H1 (cell line): ENCODE results near the gene WDR64. TPM values are rescaled to one million over a fixed set of nuclear protein-coding genes. Genes with fewer than 3 reads are reported as not detected.

Source experiments
- CTCF ChIA-PET: fragments of 300-600 bp; sonication (Branson Sonifier 250); formaldehyde crosslinking; loops from one replicate; lab custom pipeline; 2021; ENCODE audit not compliant: partially characterized antibody; lab: Charles Lee
- POLR2A ChIA-PET: fragments of 300-600 bp; sonication (Branson Sonifier 250); formaldehyde crosslinking; loops from one replicate; lab custom pipeline; 2021; ENCODE audit warnings: inconsistent platforms; ENCODE audit not compliant: partially characterized antibody; lab: Charles Lee
- DNase-seq, 2 experiments: peaks; one replicate each; pipeline versions ENCODE4 v3.0.0 to v3.0.0-alpha.2; 2010 to 2022; ENCODE audit warnings: low spot score in 2 of 2, low read depth in 1 of 2, mixed read lengths in 1 of 2
- FAIRE-seq: peaks from 2 replicates; lab custom pipeline; 2011; peaks lifted over from hg19 to GRCh38; lab: Jason Lieb, UNC
- H2AFZ ChIP-seq: 2 replicates; pipeline ENCODE4 v1.8.1; 2012; ENCODE audit warnings: low read length, inconsistent platforms
- H2AK5ac ChIP-seq: 2 replicates; pipeline ENCODE4 v1.6.1; 2013; ENCODE audit warnings: low read depth, low read length
- H2BK120ac ChIP-seq: replicated peaks from 2 replicates; pipeline ENCODE3; 2013; ENCODE audit warnings: low read depth, low read length, inconsistent platforms
- H2BK12ac ChIP-seq: 2 replicates; pipeline ENCODE4 v1.6.1; 2013; ENCODE audit warnings: low read depth, low read length
- H2BK15ac ChIP-seq: 2 replicates; pipeline ENCODE4 v1.6.1; 2013; ENCODE audit warnings: low read length
- H2BK20ac ChIP-seq: 2 replicates; pipeline ENCODE4 v1.6.1; 2013; ENCODE audit warnings: low read length
- H2BK5ac ChIP-seq: 2 replicates; pipeline ENCODE4 v1.6.1; 2013; ENCODE audit warnings: low read depth, low read length
- H3K14ac ChIP-seq: 2 replicates; pipeline ENCODE4 v1.6.1; 2013; ENCODE audit warnings: inconsistent platforms; ENCODE audit not compliant: insufficient read length
- H3K18ac ChIP-seq: 2 replicates; pipeline ENCODE4 v1.6.1; 2013; ENCODE audit warnings: low read length; ENCODE audit errors: extremely low read depth
- H3K23ac ChIP-seq: 2 replicates; pipeline ENCODE4 v1.6.1; 2013; ENCODE audit warnings: inconsistent platforms; ENCODE audit not compliant: insufficient read length
- H3K23me2 ChIP-seq: 2 replicates; pipeline ENCODE4 v1.6.1; 2013; ENCODE audit warnings: low read depth, low read length
- H3K27ac ChIP-seq: 2 replicates; pipeline ENCODE4 v1.6.1; 2011; ENCODE audit warnings: low read depth, low read length, inconsistent platforms
- H3K27me3 ChIP-seq, 4 experiments: replicated peaks in 1 of 4; 1 replicate in 1 of 4; 2 replicates in 3 of 4; pipeline versions ENCODE4 v1.6.1 to v1.8.1; 2011 to 2013; ENCODE audit warnings: low read length in 3 of 4, mild to moderate bottlenecking in 3 of 4, inconsistent platforms in 2 of 4, mixed read lengths in 2 of 4, moderate library complexity in 1 of 4; ENCODE audit not compliant: control insufficient read depth in 3 of 4, insufficient read depth in 3 of 4; ENCODE audit errors: extremely low read depth in 1 of 4
- H3K36me3 ChIP-seq, 4 experiments: 2 replicates each; pipeline versions ENCODE4 v1.6.1 to v1.8.1; 2011 to 2013; ENCODE audit warnings: mild to moderate bottlenecking in 4 of 4, low read length in 3 of 4, moderate library complexity in 2 of 4, control low read depth in 1 of 4, inconsistent platforms in 1 of 4; ENCODE audit not compliant: insufficient read depth in 4 of 4, control insufficient read depth in 2 of 4
- H3K4ac ChIP-seq: replicated peaks from 2 replicates; pipeline ENCODE3; 2013; ENCODE audit warnings: low read length, low read depth, mixed read lengths, inconsistent platforms; ENCODE audit not compliant: insufficient read length
- H3K4me1 ChIP-seq, 4 experiments: replicated peaks in 1 of 4; 1 replicate in 1 of 4; 2 replicates in 3 of 4; pipeline versions ENCODE4 v1.6.1 to v1.8.1; 2011 to 2013; ENCODE audit warnings: low read length in 3 of 4, inconsistent platforms in 2 of 4, mixed read lengths in 1 of 4; ENCODE audit not compliant: insufficient read depth in 4 of 4, control insufficient read depth in 3 of 4
- H3K4me2 ChIP-seq, 2 experiments: 2 replicates each; pipeline versions ENCODE4 v1.6.1 to v1.8.1; 2011 to 2013; ENCODE audit warnings: low read depth in 2 of 2, low read length in 2 of 2, control low read depth in 1 of 2, inconsistent platforms in 1 of 2, mild to moderate bottlenecking in 1 of 2; ENCODE audit not compliant: insufficient read depth in 1 of 2
- H3K4me3 ChIP-seq, 4 experiments: fragments of 200-600, 300-600 bp in 1 of 4; sonication (generic), shearing (Covaris generic), sonication (Bioruptor Twin) in 1 of 4; 2 replicates each; pipeline versions ENCODE4 v1.5.1 to v1.8.1; 2011 to 2016; ENCODE audit warnings: low read length in 4 of 4, low read depth in 3 of 4, control low read depth in 2 of 4, inconsistent platforms in 2 of 4, mild to moderate bottlenecking in 2 of 4, mixed read lengths in 1 of 4, moderate library complexity in 1 of 4; ENCODE audit not compliant: insufficient read depth in 2 of 4; ENCODE audit errors: extremely low read depth in 1 of 4
- H3K56ac ChIP-seq: replicated peaks from 2 replicates; pipeline ENCODE3; 2013; ENCODE audit warnings: low read depth, mild to moderate bottlenecking, mixed read lengths, low read length, inconsistent platforms; ENCODE audit not compliant: insufficient read length
- H3K79me1 ChIP-seq: 2 replicates; pipeline ENCODE4 v1.6.1; 2013; ENCODE audit warnings: low read depth, low read length, control low read depth
- H3K79me2 ChIP-seq, 2 experiments: 2 replicates each; pipeline versions ENCODE4 v1.6.1 to v1.8.1; 2012 to 2013; ENCODE audit warnings: low read length in 2 of 2, mild to moderate bottlenecking in 2 of 2, inconsistent platforms in 1 of 2; ENCODE audit not compliant: insufficient read depth in 2 of 2, control insufficient read depth in 1 of 2
- H3K9ac ChIP-seq, 4 experiments: replicated peaks in 1 of 4; 1 replicate in 1 of 4; 2 replicates in 3 of 4; pipeline versions ENCODE4 v1.6.1 to v1.8.1; 2011 to 2013; ENCODE audit warnings: low read depth in 3 of 4, low read length in 3 of 4, control low read depth in 2 of 4, mild to moderate bottlenecking in 2 of 4, moderate library complexity in 2 of 4, inconsistent platforms in 1 of 4; ENCODE audit errors: extremely low read depth in 1 of 4
- H3K9me3 ChIP-seq, 2 experiments: 2 replicates each; pipeline versions ENCODE4 v1.6.1 to v1.8.1; 2012 to 2013; ENCODE audit warnings: mild to moderate bottlenecking in 2 of 2, moderate library complexity in 2 of 2, control low read depth in 1 of 2, inconsistent platforms in 1 of 2, low read depth in 1 of 2, low read length in 1 of 2, mixed read lengths in 1 of 2; ENCODE audit not compliant: insufficient read depth in 2 of 2
- H4K20me1 ChIP-seq, 2 experiments: replicated peaks in 1 of 2; 2 replicates each; pipeline versions ENCODE3 to v1.8.1; 2011 to 2013; ENCODE audit warnings: inconsistent platforms in 2 of 2, low read length in 2 of 2, mild to moderate bottlenecking in 1 of 2; ENCODE audit not compliant: insufficient read depth in 2 of 2, control insufficient read depth in 1 of 2
- H4K5ac ChIP-seq: 2 replicates; pipeline ENCODE4 v1.6.1; 2013; ENCODE audit warnings: low read length, low read depth, mixed read lengths, inconsistent platforms; ENCODE audit not compliant: insufficient read length
- H4K8ac ChIP-seq: 2 replicates; pipeline ENCODE4 v1.8.0; 2013; ENCODE audit warnings: mild to moderate bottlenecking, moderate library complexity, low read length, inconsistent platforms; ENCODE audit not compliant: insufficient read depth; ENCODE audit errors: extremely low read depth
- H4K91ac ChIP-seq: replicated peaks from 2 replicates; pipeline ENCODE3; 2013; ENCODE audit warnings: low read length, mixed read lengths, inconsistent platforms; ENCODE audit not compliant: insufficient read length
- BRCA1 ChIP-seq: IDR thresholded peaks from 2 replicates; pipeline ENCODE4 v1.6.1; 2012; ENCODE audit warnings: low read depth, low read length, improper control_type of control experiment
- CHD1 ChIP-seq: IDR thresholded peaks from 2 replicates; pipeline ENCODE4 v1.6.1; 2012; ENCODE audit warnings: low read depth, low read length, improper control_type of control experiment
- CREB1 ChIP-seq: IDR thresholded peaks from 2 replicates; pipeline ENCODE4 v1.6.1; 2012; ENCODE audit warnings: inconsistent platforms
- JUND ChIP-seq: IDR thresholded peaks from 2 replicates; pipeline ENCODE4 v1.6.1; 2011; ENCODE audit warnings: mild to moderate bottlenecking, improper control_type of control experiment, low read length
- MAX ChIP-seq: IDR thresholded peaks from 2 replicates; pipeline ENCODE4 v1.6.1; 2012; ENCODE audit warnings: inconsistent platforms
- NANOG ChIP-seq: IDR thresholded peaks from 2 replicates; pipeline ENCODE4 v1.6.1; 2011; ENCODE audit warnings: low read length, low read depth, mild to moderate bottlenecking, inconsistent platforms; ENCODE audit not compliant: insufficient read depth, poor library complexity, severe bottlenecking
- NRF1 ChIP-seq: IDR thresholded peaks from 2 replicates; pipeline ENCODE4 v1.6.1; 2011; ENCODE audit warnings: mild to moderate bottlenecking, low read depth, low read length, improper control_type of control experiment
- POLR2A ChIP-seq, 2 experiments: IDR thresholded peaks; 1 replicate in 1 of 2; 2 replicates in 1 of 2; pipeline ENCODE4 v1.6.1; 2011; ENCODE audit warnings: low read depth in 2 of 2, low read length in 2 of 2, mild to moderate bottlenecking in 2 of 2; ENCODE audit errors: control extremely low read depth in 1 of 2
- POLR2AphosphoS5 ChIP-seq: IDR thresholded peaks from 2 replicates; pipeline ENCODE4 v1.6.1; 2011; ENCODE audit warnings: low read depth, low read length
- POU5F1 ChIP-seq: IDR thresholded peaks from 2 replicates; pipeline ENCODE4 v1.6.1; 2011; ENCODE audit warnings: low read depth, mild to moderate bottlenecking, low read length, moderate library complexity
- RNF2 ChIP-seq: fragments of 200-900, 300-1000 bp; sonication (generic); IDR thresholded peaks from 2 replicates; pipeline ENCODE4 v1.7.1; 2016; ENCODE audit warnings: borderline replicate concordance, low read depth, mild to moderate bottlenecking, antibody characterized with exemption, low read length; ENCODE audit not compliant: poor library complexity, severe bottlenecking; ENCODE audit errors: missing control alignments
- SP2 ChIP-seq: IDR thresholded peaks from 2 replicates; pipeline ENCODE4 v1.6.1; 2012; ENCODE audit warnings: mild to moderate bottlenecking, low read length, inconsistent platforms
- SRF ChIP-seq: IDR thresholded peaks from 2 replicates; pipeline ENCODE4 v1.6.1; 2011; ENCODE audit warnings: mild to moderate bottlenecking, low read depth, low read length, moderate library complexity
- SUZ12 ChIP-seq: fragments of 200-600 bp; sonication (generic); IDR thresholded peaks from 2 replicates; pipeline ENCODE4 v1.6.1; 2012; ENCODE audit warnings: mild to moderate bottlenecking, inconsistent platforms, low read length, moderate library complexity, mixed read lengths
- TEAD4 ChIP-seq: IDR thresholded peaks from 2 replicates; pipeline ENCODE4 v1.6.1; 2012; ENCODE audit warnings: low read depth, low read length, inconsistent platforms, mixed read lengths
- polyA plus RNA-seq, 7 experiments: library from polyadenylated mRNA; depleted of rRNA in 3 of 7; stranded (reverse) in 5 of 7; unstranded in 2 of 7; fragments of >200 nt in 5 of 7; fragments of 200-250 nt in 2 of 7; gene quantifications; 1 replicate in 5 of 7; 2 replicates in 1 of 7; 4 replicates in 1 of 7; pipeline versions ENCODE4 v1.2.1 to v1.2.3, GENCODE V29; 2011 to 2013; ENCODE audit warnings: missing spikeins in 2 of 7, mixed read lengths in 2 of 7
- total RNA-seq: library from RNA; stranded (reverse); fragmentation: NEBNext Ultra II Directional; extraction: Animal tissue kit (Norgen Biotek cat#: 25700); gene quantifications from 2 replicates; pipeline ENCODE4 v1.2.1, GENCODE V29; 2021

WDR64 gene
- total and polyA plus RNA-seq, 2 of the 8 experiments (the other 6 are each of a cell fraction or from before 2014, with no cell fraction given) = 0.02 TPM; not detected in 1

- no peak overlapping the region for H4K8ac ChIP-seq
- no peak overlapping the region for H2AFZ ChIP-seq
- DNase-seq (no peak), FAIRE-seq (no peak)
- ChIA-PET POLR2A (no interaction called here), CTCF (interaction anchor here (0.9 to 1.6 kb wide), 5 partner anchors 29 to 224 kb away, joined by 3 to 5 read pairs (median 3); no protein-coding TSS in a partner anchor)
- H3K23ac ChIP-seq = no peak overlapping the region
- no peak overlapping the region for H3K27ac ChIP-seq
- no peaks in the 10 kb centered on the region for H4K20me1 ChIP-seq
- H2AK5ac ChIP-seq = no peak overlapping the region
- H2BK5ac ChIP-seq = no peak overlapping the region
- no peaks in the 10 kb centered on the region for H3K23me2 ChIP-seq
- H3K4me3 ChIP-seq = no peak overlapping the region
- no peaks in the 10 kb centered on the region for H3K27me3 ChIP-seq
- no peak overlapping the region for H2BK12ac ChIP-seq
- no peak overlapping the region for H4K91ac ChIP-seq
- no peak overlapping the region for H2BK20ac ChIP-seq
- H3K4ac ChIP-seq = no peak overlapping the region
- no peak overlapping the region for H3K4me2 ChIP-seq
- no peaks in the 10 kb centered on the region for H3K4me1 ChIP-seq
- no peak overlapping the region for H3K18ac ChIP-seq
- no peak overlapping the region for H3K9ac ChIP-seq
- H3K79me1 ChIP-seq = no peaks in the 10 kb centered on the region
- no peak overlapping the region for H3K14ac ChIP-seq
- no peak overlapping the region for H2BK15ac ChIP-seq
- no peaks in the 10 kb centered on the region for H3K9me3 ChIP-seq
- no peaks in the 10 kb centered on the region for H3K36me3 ChIP-seq
- TF ChIP-seq CHD1 (no peak), CREB1 (no peak), POLR2AphosphoS5 (no peak), POU5F1 (no peak), NANOG (no peak), POLR2A (IDR thresholded peaks at IDR 0.05; ENCODE audit: control extremely low read depth in 1 of 2, low read depth in 2 of 2, low read length in 2 of 2) (no peak), SRF (no peak), MAX (no peak), RNF2 (no peak), SUZ12 (no peak), TEAD4 (no peak), SP2 (no peak), NRF1 (no peak), BRCA1 (no peak), JUND (no peak)
- H3K56ac ChIP-seq = no peak overlapping the region
- H2BK120ac ChIP-seq = no peak overlapping the region
- no peak overlapping the region for H4K5ac ChIP-seq
- H3K79me2 ChIP-seq = no peaks in the 10 kb centered on the region
Measured at GRCh38 chr1:241829468-241829867, 177.4 kb downstream of the WDR64 start.
